Hepatocyte (in vitro differentiated cells): ENCODE measurements around the gene CXCL12. TPM values are rescaled to one million over a fixed set of nuclear protein-coding genes. Genes with fewer than 3 reads are reported as not detected.

ENCODE experiments used
- DNase-seq: peaks from one replicate; pipeline ENCODE4 v3.0.0-alpha.2; 2016; ENCODE audit warnings: low spot score
- H2AFZ ChIP-seq: fragments of 200-600 bp; sonication (generic); 2 replicates; pipeline ENCODE4 v1.6.0; 2016; ENCODE audit warnings: antibody characterized with exemption, mild to moderate bottlenecking
- H3K27ac ChIP-seq: fragments of 200-600 bp; sonication (generic); 2 replicates; pipeline ENCODE4 v1.5.1; 2016; ENCODE audit warnings: mild to moderate bottlenecking
- H3K27me3 ChIP-seq: fragments of 200-600 bp; sonication (generic); 2 replicates; pipeline ENCODE4 v1.6.1; 2016
- H3K36me3 ChIP-seq: fragments of 200-600 bp; sonication (generic); replicated peaks from 2 replicates; pipeline ENCODE4 v1.5.1; 2016; ENCODE audit warnings: low read depth; ENCODE audit not compliant: insufficient read depth
- H3K4me1 ChIP-seq: fragments of 200-600 bp; sonication (generic); 2 replicates; pipeline ENCODE4 v1.5.1; 2016; ENCODE audit warnings: mild to moderate bottlenecking, moderate library complexity; ENCODE audit not compliant: insufficient read depth
- H3K4me2 ChIP-seq: fragments of 200-600 bp; sonication (generic); 2 replicates; pipeline ENCODE4 v1.6.0; 2016
- H3K4me3 ChIP-seq: fragments of 200-600 bp; sonication (generic); 2 replicates; pipeline ENCODE4 v1.5.1; 2016; ENCODE audit warnings: mild to moderate bottlenecking
- H3K79me2 ChIP-seq: fragments of 200-600 bp; sonication (generic); 2 replicates; pipeline ENCODE4 v1.6.0; 2017; ENCODE audit warnings: mild to moderate bottlenecking
- H3K9me2 ChIP-seq: fragments of 200-600 bp; sonication (generic); replicated peaks from 2 replicates; pipeline ENCODE4 v1.6.0; 2017; ENCODE audit warnings: mild to moderate bottlenecking; ENCODE audit not compliant: insufficient read depth
- H3K9me3 ChIP-seq: fragments of 200-600 bp; sonication (generic); 2 replicates; pipeline ENCODE4 v1.5.1; 2016; ENCODE audit warnings: low read depth, mild to moderate bottlenecking
- H4K20me1 ChIP-seq: fragments of 200-600 bp; sonication (generic); 2 replicates; pipeline ENCODE4 v1.6.0; 2016; ENCODE audit warnings: mild to moderate bottlenecking; ENCODE audit not compliant: insufficient read depth, poor library complexity, severe bottlenecking
- EZH2 ChIP-seq: fragments of 200-600 bp; sonication (generic); IDR thresholded peaks from 2 replicates; pipeline ENCODE4 v1.6.1; 2016; ENCODE audit warnings: antibody characterized with exemption, mild to moderate bottlenecking, borderline replicate concordance
- EZH2phosphoT487 ChIP-seq: fragments of 200-600 bp; sonication (generic); IDR thresholded peaks from one replicate; pipeline ENCODE4 v1.6.1; 2018; ENCODE audit warnings: antibody characterized with exemption, mild to moderate bottlenecking, low read depth, moderate library complexity; ENCODE audit not compliant: unreplicated experiment, severe bottlenecking
- WGBS: methylation state at CpG from one replicate; pipeline ENCODE4 v1.1.6; 2016; ENCODE audit warnings: low lambda C conversion rate; ENCODE audit errors: missing lambda C conversion rate; 5-methylcytosine and 5-hydroxymethylcytosine counted together
- polyA plus RNA-seq: library from polyadenylated mRNA; unstranded; fragments of >200 nt; fragmentation: Nextera tagmentation; extraction: Ambion mirVana; gene quantifications from 2 replicates; pipeline ENCODE4 v1.2.1, GENCODE V29; 2016
- total RNA-seq: library from RNA; depleted of rRNA; stranded (reverse); fragments of >200 nt; gene quantifications from 2 replicates; pipeline ENCODE4 v1.2.3, GENCODE V29; 2014
- TF ChIP-seq, protein P1 (sequence below): fragments of 200-600 bp; sonication (generic); IDR thresholded peaks from 2 replicates; pipeline ENCODE4 v1.5.1; 2016; ENCODE audit warnings: antibody characterized with exemption, mild to moderate bottlenecking; ENCODE audit not compliant: poor library complexity

CXCL12 gene
- total and polyA plus RNA-seq, 2 experiments from 2014 or later: 13.2 to 41.8 TPM

DNA sequence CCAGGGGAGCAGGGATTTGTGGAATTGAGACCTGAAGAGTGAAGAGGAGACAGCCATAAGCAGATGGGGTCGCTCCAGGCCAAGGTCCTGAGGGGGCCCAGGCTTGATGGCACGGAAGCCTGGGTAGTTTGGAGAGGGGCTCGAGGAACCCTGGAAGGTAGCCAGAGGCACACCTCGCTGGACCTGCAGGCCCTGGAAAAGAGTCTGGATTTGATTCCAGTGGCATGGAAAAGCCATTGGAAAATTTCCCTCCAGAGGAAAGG, 31.8 kb downstream of the CXCL12 start:
- Histone ChIP-seq H3K9me3 (no peaks in the 10 kb centered on the region), H3K27ac (no peak overlapping the region), H4K20me1 (no peaks in the 10 kb centered on the region), H3K27me3 (no peaks in the 10 kb centered on the region), H3K4me3 (no peak overlapping the region), H3K79me2 (no peaks in the 10 kb centered on the region), H3K4me2 (no peak overlapping the region), H3K9me2 (no peaks in the 10 kb centered on the region), H2AFZ (no peak overlapping the region), H3K4me1 (no peaks in the 10 kb centered on the region), H3K36me3 (no peaks in the 10 kb centered on the region)
- 95% methylated on average over 4 of the region's 4 CpGs for WGBS
- TF ChIP-seq, protein P1, sequence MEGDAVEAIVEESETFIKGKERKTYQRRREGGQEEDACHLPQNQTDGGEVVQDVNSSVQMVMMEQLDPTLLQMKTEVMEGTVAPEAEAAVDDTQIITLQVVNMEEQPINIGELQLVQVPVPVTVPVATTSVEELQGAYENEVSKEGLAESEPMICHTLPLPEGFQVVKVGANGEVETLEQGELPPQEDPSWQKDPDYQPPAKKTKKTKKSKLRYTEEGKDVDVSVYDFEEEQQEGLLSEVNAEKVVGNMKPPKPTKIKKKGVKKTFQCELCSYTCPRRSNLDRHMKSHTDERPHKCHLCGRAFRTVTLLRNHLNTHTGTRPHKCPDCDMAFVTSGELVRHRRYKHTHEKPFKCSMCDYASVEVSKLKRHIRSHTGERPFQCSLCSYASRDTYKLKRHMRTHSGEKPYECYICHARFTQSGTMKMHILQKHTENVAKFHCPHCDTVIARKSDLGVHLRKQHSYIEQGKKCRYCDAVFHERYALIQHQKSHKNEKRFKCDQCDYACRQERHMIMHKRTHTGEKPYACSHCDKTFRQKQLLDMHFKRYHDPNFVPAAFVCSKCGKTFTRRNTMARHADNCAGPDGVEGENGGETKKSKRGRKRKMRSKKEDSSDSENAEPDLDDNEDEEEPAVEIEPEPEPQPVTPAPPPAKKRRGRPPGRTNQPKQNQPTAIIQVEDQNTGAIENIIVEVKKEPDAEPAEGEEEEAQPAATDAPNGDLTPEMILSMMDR: no peak
- TF ChIP-seq EZH2 (no peak), EZH2phosphoT487 (no peak)
- no peak for DNase-seq

DNA sequence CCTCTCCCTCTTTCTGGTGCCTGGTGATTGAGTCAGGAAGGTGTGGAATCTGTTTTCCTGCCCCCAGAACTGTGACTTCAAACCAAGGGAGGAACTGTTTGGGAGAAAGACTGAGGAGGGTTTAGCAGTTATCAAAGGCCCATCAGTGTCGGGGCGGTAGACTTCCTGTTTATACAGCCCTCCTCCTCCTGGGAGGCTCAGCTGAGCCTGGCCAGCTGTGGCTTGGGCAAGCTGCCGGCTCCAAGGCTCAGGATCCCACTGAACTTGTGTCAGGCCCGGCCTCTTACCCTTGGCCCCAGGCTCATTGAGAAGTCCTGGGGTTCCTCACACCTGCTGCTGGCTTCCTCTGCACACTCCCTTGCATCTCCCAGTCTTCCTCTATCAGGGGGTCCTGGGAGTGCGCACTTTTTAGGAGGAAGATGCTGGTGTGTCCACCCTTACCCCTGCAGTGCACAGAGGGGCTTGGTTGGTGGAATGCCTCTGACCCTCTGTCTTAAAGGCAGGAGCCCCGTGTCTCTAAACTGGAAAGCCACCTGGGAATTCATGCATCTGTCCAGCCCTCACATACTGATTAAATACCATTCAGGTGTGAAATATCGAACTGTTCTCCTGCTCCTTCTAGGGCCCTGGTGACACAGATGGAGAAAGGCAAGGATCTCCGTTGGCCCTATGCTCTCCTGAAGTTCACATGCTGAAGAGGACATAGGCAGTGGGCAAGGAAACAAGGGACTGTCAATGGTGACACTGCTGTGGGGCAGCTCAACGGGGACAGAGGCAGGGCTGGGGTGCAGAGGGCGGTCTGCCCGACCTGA, 32.4 kb downstream of the CXCL12 start:
- Histone ChIP-seq H3K4me2 (no peak overlapping the region), H3K79me2 (no peaks in the 10 kb centered on the region)

DNA sequence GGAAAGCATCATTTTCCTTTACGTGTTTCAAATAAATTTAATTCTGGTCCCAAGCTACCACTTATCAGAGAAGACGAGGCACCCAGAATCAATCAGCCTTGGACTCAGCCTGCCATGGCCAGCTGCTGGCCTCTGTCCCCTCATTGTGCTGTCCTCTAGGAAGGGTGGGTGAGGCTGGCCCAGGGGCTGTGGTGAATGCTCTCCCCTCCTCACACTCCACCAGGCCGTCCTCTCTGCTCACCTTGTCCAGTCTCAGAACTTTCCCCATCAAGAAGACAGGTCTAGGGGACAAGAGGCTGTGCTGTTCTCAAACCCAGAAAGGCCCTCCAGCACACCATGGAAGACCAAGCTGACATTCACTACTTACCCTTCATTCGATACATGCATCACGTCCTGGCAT, 36.4 kb downstream of the CXCL12 start:
- no peak overlapping the region for H3K4me2 ChIP-seq
- no peak overlapping the region for H2AFZ ChIP-seq
- no peaks in the 10 kb centered on the region for H3K4me1 ChIP-seq
- WGBS: 92% methylated on average over 5 of the region's 5 CpGs
- H3K4me3 ChIP-seq: no peak overlapping the region
- H3K27ac ChIP-seq: no peak overlapping the region
- no peaks in the 10 kb centered on the region for H4K20me1 ChIP-seq
- TF ChIP-seq, protein P1: no peak
- TF ChIP-seq EZH2phosphoT487 (no peak), EZH2 (no peak)
- no peaks in the 10 kb centered on the region for H3K36me3 ChIP-seq
- H3K9me3 ChIP-seq: no peaks in the 10 kb centered on the region
- H3K27me3 ChIP-seq: no peaks in the 10 kb centered on the region
- H3K79me2 ChIP-seq: no peaks in the 10 kb centered on the region
- DNase-seq: no peak
- no peaks in the 10 kb centered on the region for H3K9me2 ChIP-seq

More for the DNA sequence above, 32.4 kb downstream of the CXCL12 start:
- H3K36me3 ChIP-seq: no peaks in the 10 kb centered on the region
- H3K4me1 ChIP-seq: no peaks in the 10 kb centered on the region
- no peak overlapping the region for H3K4me3 ChIP-seq
- H3K27me3 ChIP-seq: no peaks in the 10 kb centered on the region
- no peak for TF ChIP-seq EZH2
- TF ChIP-seq EZH2phosphoT487: no peak
- TF ChIP-seq, protein P1: no peak
- no peaks in the 10 kb centered on the region for H4K20me1 ChIP-seq
- no peak overlapping the region for H2AFZ ChIP-seq
- DNase-seq: peak; percentile 32
- H3K9me3 ChIP-seq: no peaks in the 10 kb centered on the region
- WGBS: 70% methylated on average over 11 of the region's 11 CpGs
- no peak overlapping the region for H3K27ac ChIP-seq
- H3K9me2 ChIP-seq: no peaks in the 10 kb centered on the region
